ENCODE measurements around the gene RNF215.

Gene RNF215

GRCh38 chr22:30386960-30387827 lies at the start of gene RNF215:
Gene RNF215, minus strand, starts transcription at chr22:30387411. Its CDS starts 98 bp downstream, at chr22:30387313.
- peak within 1 kb of the TSS; percentile 65 for H3K4me3 ChIP-seq (ENCODE audit: low read depth in 1 of 2, low read length in 1 of 2)
- no peaks in the 10 kb centered on the region for H3K27me3 ChIP-seq
- H3K4me1 ChIP-seq (ENCODE audit: control insufficient read depth in 1 of 2, insufficient read depth in 1 of 2, low read depth in 1 of 2, low read length in 1 of 2) = peaks cover 14% of the 10 kb centered on the region in 2 experiments
- peaks cover 21% of the 10 kb centered on the region for H3K36me3 ChIP-seq
- peak within 1 kb of the TSS; percentile 71 for H3K27ac ChIP-seq
- TF ChIP-seq, protein P1, sequence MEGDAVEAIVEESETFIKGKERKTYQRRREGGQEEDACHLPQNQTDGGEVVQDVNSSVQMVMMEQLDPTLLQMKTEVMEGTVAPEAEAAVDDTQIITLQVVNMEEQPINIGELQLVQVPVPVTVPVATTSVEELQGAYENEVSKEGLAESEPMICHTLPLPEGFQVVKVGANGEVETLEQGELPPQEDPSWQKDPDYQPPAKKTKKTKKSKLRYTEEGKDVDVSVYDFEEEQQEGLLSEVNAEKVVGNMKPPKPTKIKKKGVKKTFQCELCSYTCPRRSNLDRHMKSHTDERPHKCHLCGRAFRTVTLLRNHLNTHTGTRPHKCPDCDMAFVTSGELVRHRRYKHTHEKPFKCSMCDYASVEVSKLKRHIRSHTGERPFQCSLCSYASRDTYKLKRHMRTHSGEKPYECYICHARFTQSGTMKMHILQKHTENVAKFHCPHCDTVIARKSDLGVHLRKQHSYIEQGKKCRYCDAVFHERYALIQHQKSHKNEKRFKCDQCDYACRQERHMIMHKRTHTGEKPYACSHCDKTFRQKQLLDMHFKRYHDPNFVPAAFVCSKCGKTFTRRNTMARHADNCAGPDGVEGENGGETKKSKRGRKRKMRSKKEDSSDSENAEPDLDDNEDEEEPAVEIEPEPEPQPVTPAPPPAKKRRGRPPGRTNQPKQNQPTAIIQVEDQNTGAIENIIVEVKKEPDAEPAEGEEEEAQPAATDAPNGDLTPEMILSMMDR (IDR thresholded peaks at IDR 0.05) = peak; percentile 91
- no peaks in the 10 kb centered on the region for H3K9me3 ChIP-seq

DNA sequence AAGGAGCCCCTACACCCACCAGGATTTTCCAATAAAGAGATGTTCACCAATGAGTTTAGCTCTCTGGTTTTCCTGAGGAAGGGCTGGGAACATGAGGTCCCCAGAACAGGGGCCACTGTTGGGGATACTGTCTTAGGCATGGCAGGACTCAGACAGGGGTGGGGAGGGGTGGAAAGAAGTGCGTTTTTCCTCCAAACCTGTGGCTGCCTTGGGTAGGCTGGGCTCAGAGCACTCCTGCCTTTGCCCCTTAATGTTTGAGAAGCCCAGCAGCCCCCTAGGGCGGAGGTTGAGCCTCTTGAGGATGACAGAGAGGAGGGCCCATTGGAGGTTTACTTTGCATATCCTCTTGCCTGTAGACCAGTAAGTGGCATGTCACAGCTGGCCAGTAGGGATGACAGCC lies 49.0 kb upstream of the RNF215 start:
- Histone ChIP-seq H3K27ac (peak overlapping the region; percentile 61), H3K4me1 (ENCODE audit: control insufficient read depth in 1 of 2, insufficient read depth in 1 of 2, low read depth in 1 of 2, low read length in 1 of 2) (peaks cover 3 to 5% of the 10 kb centered on the region in 2 experiments), H3K9me3 (peaks cover 3% of the 10 kb centered on the region), H3K36me3 (no peaks in the 10 kb centered on the region), H3K4me3 (ENCODE audit: low read depth in 1 of 2, low read length in 1 of 2) (no peak overlapping the region), H3K27me3 (peaks cover 41% of the 10 kb centered on the region)
- TF ChIP-seq, protein P1 (IDR thresholded peaks at IDR 0.05) = no peak

DNA sequence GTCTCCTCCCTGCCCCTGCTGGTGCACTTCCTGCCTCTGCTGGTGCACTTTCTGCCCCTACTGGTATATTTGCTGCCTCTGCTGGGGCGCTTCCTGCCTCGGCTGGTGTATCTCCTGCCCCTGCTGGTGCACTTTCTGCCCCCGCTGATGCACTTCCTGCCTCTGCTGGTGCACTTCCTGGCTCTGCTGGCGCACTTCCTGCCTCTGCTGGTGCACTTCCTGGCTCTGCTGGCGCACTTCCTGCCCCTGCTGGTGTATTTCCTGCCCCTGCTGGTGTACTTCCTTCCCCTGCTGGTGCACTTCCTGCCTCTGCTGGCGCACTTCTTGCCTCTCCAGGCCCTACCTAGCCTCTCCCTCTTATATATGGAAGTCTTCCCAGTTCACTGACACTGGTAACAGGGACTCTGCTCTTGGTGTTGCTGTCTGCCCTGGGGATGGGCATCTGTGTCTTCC lies 48.5 kb upstream of the RNF215 start:
- H3K36me3 ChIP-seq = no peaks in the 10 kb centered on the region
- peak overlapping the region; percentile 61 for H3K27ac ChIP-seq
- no peak overlapping the region for H3K4me3 ChIP-seq (ENCODE audit: low read depth in 1 of 2, low read length in 1 of 2)
- H3K4me1 ChIP-seq (ENCODE audit: control insufficient read depth in 1 of 2, insufficient read depth in 1 of 2, low read depth in 1 of 2, low read length in 1 of 2) = peaks cover 3 to 5% of the 10 kb centered on the region in 2 experiments
- H3K9me3 ChIP-seq = peaks cover 3% of the 10 kb centered on the region
- TF ChIP-seq, protein P1 (IDR thresholded peaks at IDR 0.05) = no peak
- peaks cover 36% of the 10 kb centered on the region for H3K27me3 ChIP-seq

- TF ChIP-seq, protein P1 (IDR thresholded peaks at IDR 0.05) = no peak
- Histone ChIP-seq H3K36me3 (no peaks in the 10 kb centered on the region), H3K9me3 (peaks cover 3% of the 10 kb centered on the region), H3K27ac (no peak overlapping the region), H3K4me1 (ENCODE audit: control insufficient read depth in 1 of 2, insufficient read depth in 1 of 2, low read depth in 1 of 2, low read length in 1 of 2) (peaks cover 3 to 5% of the 10 kb centered on the region in 2 experiments), H3K4me3 (ENCODE audit: low read depth in 1 of 2, low read length in 1 of 2) (no peak overlapping the region), H3K27me3 (peaks cover 28% of the 10 kb centered on the region)
These were observed 47.6 kb upstream of the RNF215 start for GRCh38 chr22:30434843-30435242.

GRCh38 chr22:30433773-30434172 lies 46.6 kb upstream of the RNF215 start:
- Histone ChIP-seq H3K4me3 (ENCODE audit: low read depth in 1 of 2, low read length in 1 of 2) (no peak overlapping the region), H3K4me1 (ENCODE audit: control insufficient read depth in 1 of 2, insufficient read depth in 1 of 2, low read depth in 1 of 2, low read length in 1 of 2) (peaks cover 3 to 5% of the 10 kb centered on the region in 2 experiments), H3K36me3 (no peaks in the 10 kb centered on the region), H3K9me3 (peaks cover 3% of the 10 kb centered on the region), H3K27ac (no peak overlapping the region), H3K27me3 (peaks cover 17% of the 10 kb centered on the region)
- TF ChIP-seq, protein P1 (IDR thresholded peaks at IDR 0.05) = no peak
